GM18499 (cell line): Measurements from ENCODE around the gene ACOT8.

Experiments
- ATAC-seq: cut with Tn5 transposase; IDR thresholded peaks from one replicate; pipeline ENCODE4 v1.9.1; 2021; ENCODE audit warnings: moderate number of reproducible peaks; ENCODE audit not compliant: insufficient read depth, unreplicated experiment

Gene ACOT8

GRCh38 chr20:45859916-45860315 lies 2.7 kb upstream of the ACOT8 start:
- ATAC-seq, result no peak

GRCh38 chr20:45857882-45858216 lies 657 bp upstream of the ACOT8 start:
- no peak for ATAC-seq

- ATAC-seq, result no peak
Measured at GRCh38 chr20:45853484-45853883, 3.7 kb downstream of the ACOT8 start.

GRCh38 chr20:45852326-45852725 lies 4.9 kb downstream of the ACOT8 start:
- ATAC-seq, result no peak

- ATAC-seq, result no peak
Measured at GRCh38 chr20:45851501-45851900, 5.7 kb downstream of the ACOT8 start.

GRCh38 chr20:45850926-45851325 lies 6.3 kb downstream of the ACOT8 start:
- no peak for ATAC-seq

- no peak for ATAC-seq
Measured at GRCh38 chr20:45850238-45850637, 7.0 kb downstream of the ACOT8 start.

- no peak for ATAC-seq
Measured at GRCh38 chr20:45848969-45849582, 8.1 kb downstream of the ACOT8 start.

GRCh38 chr20:45848421-45848820 lies 8.8 kb downstream of the ACOT8 start:
- no peak for ATAC-seq

GRCh38 chr20:45845452-45845851 lies 11.7 kb downstream of the ACOT8 start:
- no peak for ATAC-seq

- no peak for ATAC-seq
Measured at GRCh38 chr20:45843506-45843905, 13.7 kb downstream of the ACOT8 start.

GRCh38 chr20:45842169-45842812 lies 14.9 kb downstream of the ACOT8 start:
- no peak for ATAC-seq

- no peak for ATAC-seq
Measured at GRCh38 chr20:45841407-45842129, 15.6 kb downstream of the ACOT8 start.

GRCh38 chr20:45840700-45841198 lies 16.4 kb downstream of the ACOT8 start:
- ATAC-seq, result no peak

GRCh38 chr20:45836841-45837240 lies 20.4 kb downstream of the ACOT8 start:
- ATAC-seq, result no peak

GRCh38 chr20:45835825-45836224 lies 21.4 kb downstream of the ACOT8 start:
- ATAC-seq, result no peak

- ATAC-seq, result no peak
Measured at GRCh38 chr20:45835329-45835765, 21.8 kb downstream of the ACOT8 start.

- no peak for ATAC-seq
Measured at GRCh38 chr20:45834797-45835161, 22.4 kb downstream of the ACOT8 start.

- ATAC-seq, result no peak
Measured at GRCh38 chr20:45833883-45834796, 23.1 kb downstream of the ACOT8 start.

GRCh38 chr20:45833030-45833882 lies 23.9 kb downstream of the ACOT8 start, which contains the start of gene SNX21:
SNX21 (plus strand) TSS chr20:45833799; CDS start chr20:45833920, 121 bp downstream.
- ATAC-seq, result no peak
